GM12891 (cell line): ENCODE data around the gene ZSWIM4.

Source experiments
- POLR2A ChIP-seq: IDR thresholded peaks from 2 replicates; pipeline ENCODE4 v1.6.1; 2011; ENCODE audit warnings: low read depth, low read length, control low read depth
- POLR2AphosphoS5 ChIP-seq: IDR thresholded peaks from 2 replicates; pipeline ENCODE4 v1.6.1; 2011; ENCODE audit warnings: low read depth, low read length, control low read depth
- SPI1 ChIP-seq: IDR thresholded peaks from 2 replicates; pipeline ENCODE4 v1.6.1; 2011; ENCODE audit warnings: low read depth, low read length, control low read depth
- TAF1 ChIP-seq: IDR thresholded peaks from 2 replicates; pipeline ENCODE4 v1.6.1; 2011; ENCODE audit warnings: low read depth, low read length, control low read depth

DNA sequence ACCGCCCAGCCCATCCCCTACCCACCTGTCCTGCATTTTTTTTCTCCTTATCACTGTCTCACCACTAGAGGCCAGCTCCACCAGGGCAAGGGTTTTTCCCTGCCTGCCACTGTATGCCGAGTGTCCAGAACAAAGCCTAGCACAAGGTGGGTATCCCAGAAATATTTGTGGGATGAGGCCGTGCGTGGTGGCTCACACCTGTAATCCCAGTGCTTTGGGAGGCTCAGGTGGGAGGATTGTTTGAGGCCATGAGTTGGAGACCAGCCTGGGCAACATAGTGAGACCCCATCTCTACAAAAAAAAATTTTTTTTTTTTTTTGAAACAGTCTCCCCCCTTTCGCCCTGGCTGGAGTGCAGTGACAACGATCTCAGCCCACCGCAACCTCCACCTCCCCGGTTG lies 33.8 kb upstream of the ZSWIM4 start:
- TF ChIP-seq POLR2A (no peak), TAF1 (no peak), POLR2AphosphoS5 (no peak), SPI1 (no peak)
